Fibroblast of peridontal ligament (primary cell): ENCODE results near the gene PSMD7.

ENCODE experiments used
- DNase-seq: peaks from one replicate; pipeline ENCODE4 v3.0.0-alpha.2; 2010; ENCODE audit errors: extremely low read depth

The PSMD7 gene

GRCh38 chr16:74296432-74297144 is at the start of gene PSMD7:
Gene PSMD7, plus strand, starts transcription at chr16:74296814. Its CDS starts 101 bp downstream, at chr16:74296915.
- DNase-seq: peak; percentile 83

- DNase-seq: no peak
Measured at GRCh38 chr16:74249254-74249653, 47.4 kb upstream of the PSMD7 start.

- no peak for DNase-seq
Measured at GRCh38 chr16:74249846-74250245, 46.8 kb upstream of the PSMD7 start.

DNA sequence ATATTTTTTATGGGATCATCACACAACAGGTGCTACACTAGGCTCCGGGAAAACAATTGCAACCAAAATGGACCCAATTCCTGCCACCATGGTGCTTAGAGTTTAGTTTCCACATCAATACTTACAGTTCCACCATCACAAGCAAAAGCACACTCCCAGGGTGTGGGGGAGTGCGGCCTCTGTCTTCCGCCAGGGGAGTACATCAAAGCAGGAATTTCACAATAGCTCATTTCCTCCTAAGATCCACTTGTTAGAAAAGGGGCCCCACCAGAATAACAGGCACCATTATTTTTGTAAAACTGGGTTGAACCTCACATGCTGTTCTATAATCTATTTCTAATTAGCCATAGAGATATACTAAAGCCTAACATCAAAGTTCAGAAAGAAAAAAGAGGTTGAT is 44.3 kb upstream of the PSMD7 start:
- DNase-seq: no peak

GRCh38 chr16:74253161-74253938 is 43.3 kb upstream of the PSMD7 start:
- DNase-seq: no peak

- no peak for DNase-seq
Measured at GRCh38 chr16:74257061-74257460, 39.6 kb upstream of the PSMD7 start.

DNA sequence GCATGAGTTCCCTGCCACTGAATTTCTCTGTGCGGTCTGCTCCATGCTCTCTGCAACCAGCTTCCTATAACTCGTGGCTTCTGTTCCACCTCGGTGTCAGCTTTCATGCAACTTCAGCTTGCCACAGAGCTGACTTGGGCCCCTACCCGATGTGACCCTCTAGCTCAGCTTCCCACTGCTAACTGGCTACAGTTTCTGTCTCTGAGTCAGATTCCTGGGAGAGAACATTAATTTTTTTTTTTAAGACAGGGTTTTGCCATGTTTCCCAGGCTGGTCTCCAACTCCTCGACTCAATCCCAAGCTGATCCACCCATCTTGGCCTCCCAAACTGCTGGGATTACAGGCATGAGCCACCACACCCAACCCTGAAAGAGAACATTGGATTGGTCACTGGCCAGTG is 35.5 kb upstream of the PSMD7 start:
- DNase-seq: peak; percentile 2

- no peak for DNase-seq
Measured at GRCh38 chr16:74264811-74265210, 31.8 kb upstream of the PSMD7 start.

GRCh38 chr16:74268372-74268782 is 28.2 kb upstream of the PSMD7 start:
- DNase-seq: no peak

GRCh38 chr16:74271872-74272271 is 24.7 kb upstream of the PSMD7 start:
- DNase-seq: no peak

GRCh38 chr16:74275031-74275636 is 21.5 kb upstream of the PSMD7 start:
- DNase-seq: peak; percentile 50

GRCh38 chr16:74275711-74276110 is 20.9 kb upstream of the PSMD7 start:
- DNase-seq: no peak

GRCh38 chr16:74277974-74278373 is 18.6 kb upstream of the PSMD7 start:
- no peak for DNase-seq

DNA sequence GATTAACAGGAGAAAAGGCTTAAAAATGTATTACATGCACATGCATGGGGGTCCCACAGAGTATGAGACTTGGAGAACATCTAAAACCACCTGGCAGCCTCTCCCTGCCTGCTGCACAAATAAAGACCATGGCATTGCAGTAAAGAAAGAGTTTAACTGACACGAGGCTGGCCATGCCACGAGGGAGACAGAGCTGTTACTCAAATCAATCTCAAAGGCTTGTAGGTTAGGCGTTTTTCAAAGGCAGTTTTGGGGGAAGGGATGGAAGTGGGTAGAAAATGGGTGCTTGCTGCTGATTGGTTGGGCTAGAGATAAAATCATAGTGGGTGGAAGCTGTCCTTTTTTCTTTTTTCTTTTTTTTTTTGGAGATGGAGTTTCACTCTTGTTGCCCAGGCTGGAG is 17.3 kb upstream of the PSMD7 start:
- DNase-seq: no peak

- DNase-seq: no peak
Measured at GRCh38 chr16:74279805-74280204, 16.8 kb upstream of the PSMD7 start.

DNA sequence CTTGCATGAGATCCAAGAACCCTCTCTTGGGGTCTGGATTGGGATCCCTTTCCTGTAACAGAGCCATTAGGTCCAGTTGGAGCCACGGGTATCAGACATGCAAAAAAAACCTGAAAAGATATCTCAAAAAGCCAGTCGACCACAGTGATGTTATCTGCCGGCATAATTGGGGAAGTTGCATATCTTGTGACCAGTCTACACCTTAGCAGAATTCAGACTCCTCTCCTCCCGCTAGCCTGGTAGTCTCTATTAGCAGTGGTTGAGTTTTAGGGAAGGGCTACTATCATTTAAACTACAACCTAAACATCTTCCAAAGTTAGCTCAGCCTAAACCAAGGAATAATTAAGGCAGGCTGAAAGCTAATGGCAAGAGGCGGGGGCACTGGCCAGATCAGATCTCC is 16.2 kb upstream of the PSMD7 start:
- DNase-seq: no peak

DNA sequence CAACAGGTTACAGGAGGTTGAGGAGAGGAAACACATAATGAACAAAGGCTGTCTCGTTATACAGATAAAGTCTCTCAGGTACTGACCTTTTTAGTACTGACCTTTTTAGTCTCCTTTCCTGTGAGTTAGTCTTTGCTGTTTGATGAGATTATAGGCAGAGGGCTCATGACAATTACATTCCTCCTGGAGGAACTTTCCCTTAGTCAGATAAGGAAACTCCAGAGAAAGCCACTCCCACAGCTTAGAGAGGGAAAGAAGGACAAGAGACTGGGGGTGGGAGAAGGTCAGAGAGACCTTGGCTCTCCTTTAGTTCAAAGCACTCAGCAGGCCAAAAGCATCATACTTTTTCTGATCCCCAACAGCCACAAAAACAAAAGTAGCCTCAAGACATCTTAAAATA is 15.3 kb upstream of the PSMD7 start:
- DNase-seq: no peak

DNA sequence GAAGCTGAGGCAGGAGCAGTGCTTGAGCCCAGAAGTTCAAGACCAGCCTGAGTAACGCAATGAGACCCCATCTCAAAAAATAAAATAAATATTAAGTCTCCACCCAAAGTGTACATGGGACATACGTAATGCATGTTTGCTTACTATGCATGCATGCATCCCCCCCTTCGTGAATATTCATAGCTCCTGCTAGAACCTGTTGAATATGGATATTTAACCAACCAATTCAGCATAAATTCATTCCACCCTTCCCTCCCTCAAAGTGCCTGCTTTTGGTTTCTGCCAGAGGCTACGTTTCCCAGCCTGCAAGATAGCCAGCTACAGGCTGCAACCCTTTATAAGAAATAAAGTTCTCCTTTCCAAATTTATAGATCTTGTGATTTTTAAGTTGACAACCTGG is 12.9 kb upstream of the PSMD7 start:
- no peak for DNase-seq

DNA sequence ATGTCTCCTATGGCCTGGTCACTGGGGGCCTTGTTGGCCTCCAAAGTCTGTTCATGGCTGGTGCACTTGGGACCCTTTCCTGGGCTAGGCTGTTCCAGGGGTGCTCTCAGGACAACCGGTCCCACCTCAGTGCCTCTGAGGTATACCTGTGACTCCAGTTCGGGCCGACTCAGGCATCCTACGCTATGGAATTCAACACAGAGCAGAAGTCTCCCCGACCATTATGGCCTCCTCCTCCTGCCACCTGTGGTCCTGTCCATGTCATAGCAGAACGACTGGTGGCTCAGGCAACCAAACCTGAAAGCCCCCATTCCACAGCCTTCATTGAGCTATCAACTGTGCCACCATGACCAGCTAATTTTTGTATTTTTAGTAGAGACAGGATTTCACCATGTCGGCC is 8.5 kb upstream of the PSMD7 start:
- no peak for DNase-seq

DNA sequence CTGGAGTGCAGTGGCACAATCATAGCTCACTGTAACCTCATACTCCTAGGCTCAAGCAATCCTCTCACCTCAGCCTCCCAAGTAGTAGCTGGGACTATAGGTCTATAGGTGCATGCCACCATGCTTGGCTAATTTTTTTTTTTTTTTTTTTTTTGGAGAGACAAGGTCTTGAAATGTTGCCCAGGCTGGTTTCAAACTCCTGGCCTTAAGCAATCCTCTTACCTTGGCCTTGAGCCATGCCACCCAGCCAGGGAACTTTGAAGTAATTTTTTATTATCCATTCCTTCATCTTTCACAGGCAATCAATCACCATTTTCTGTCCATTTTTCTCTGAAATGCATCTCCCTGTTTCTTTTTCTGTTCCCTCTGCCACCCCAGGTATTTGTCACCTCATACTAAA is 6.3 kb upstream of the PSMD7 start:
- DNase-seq: no peak

DNA sequence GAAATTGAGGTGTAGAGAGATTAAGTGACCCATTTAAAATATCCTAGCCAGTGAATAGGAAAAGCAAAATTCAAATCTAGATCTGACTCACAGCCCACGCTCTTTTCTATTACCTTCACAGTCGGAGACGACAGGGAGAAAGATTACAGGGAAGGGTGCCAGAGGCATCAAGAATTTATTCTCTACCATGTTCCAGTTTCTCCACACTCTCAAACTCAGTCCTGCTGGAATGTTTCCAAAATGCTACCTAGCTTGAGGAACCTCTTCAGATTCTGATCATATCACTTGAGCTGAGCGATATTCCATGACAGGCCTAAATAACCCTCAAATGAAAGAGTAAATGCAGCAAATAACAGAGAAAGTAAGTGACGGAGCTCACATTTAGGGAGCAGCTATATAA is 5.4 kb upstream of the PSMD7 start:
- DNase-seq: no peak

GRCh38 chr16:74291577-74292208 is 4.9 kb upstream of the PSMD7 start:
- peak; percentile 63 for DNase-seq

GRCh38 chr16:74296104-74296431 is 546 bp upstream of the PSMD7 start:
- DNase-seq: no peak
